IPS-11a (cell line): ENCODE results near the gene TMEM141.
"Not testable (repeated sequence)": the region's sequence is repeated elsewhere in the genome, so short reads cannot be mapped to it uniquely, and the experiment has no call there.

Experiments
- H3K4me3 ChIP-seq: one replicate; pipeline ENCODE4 v1.5.1; 2013; ENCODE audit warnings: low read depth, low read length, control low read depth

Gene TMEM141

DNA sequence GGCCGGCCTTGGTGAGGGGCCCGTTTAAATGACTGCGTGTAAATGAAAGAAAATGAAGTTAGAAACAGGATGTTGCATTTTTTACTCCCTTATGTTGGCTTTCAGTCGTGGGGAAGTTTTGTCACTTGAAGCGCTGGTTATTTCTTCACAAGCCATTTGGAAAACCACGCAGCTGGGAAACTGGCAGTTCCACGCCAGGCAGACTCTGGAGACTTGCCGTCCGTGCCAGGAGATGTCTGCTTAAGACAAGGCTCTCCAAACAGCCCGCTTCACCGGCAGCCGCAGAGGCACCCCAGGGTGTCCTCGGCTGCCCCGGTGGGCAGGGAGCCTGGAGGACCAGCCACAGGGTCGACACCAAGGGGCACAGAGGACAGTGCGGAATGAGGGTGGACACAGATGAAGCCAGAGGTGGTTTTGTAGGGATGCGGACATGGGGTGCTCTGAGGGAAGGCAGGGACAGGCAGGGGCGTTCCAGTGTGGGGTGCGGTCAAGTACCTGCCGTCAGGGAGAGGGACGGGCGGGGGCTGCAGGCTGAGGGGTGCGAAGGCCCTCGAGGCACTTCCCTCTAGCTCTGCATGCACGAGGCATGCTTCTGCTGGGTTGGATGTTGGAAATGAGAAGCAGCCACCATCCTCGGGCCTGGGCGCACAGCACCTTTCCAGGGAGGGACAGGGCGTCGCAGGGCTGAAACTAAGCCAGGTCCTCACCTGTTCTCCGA, 40.0 kb downstream of the TMEM141 start:
- no peak overlapping the region for H3K4me3 ChIP-seq

DNA sequence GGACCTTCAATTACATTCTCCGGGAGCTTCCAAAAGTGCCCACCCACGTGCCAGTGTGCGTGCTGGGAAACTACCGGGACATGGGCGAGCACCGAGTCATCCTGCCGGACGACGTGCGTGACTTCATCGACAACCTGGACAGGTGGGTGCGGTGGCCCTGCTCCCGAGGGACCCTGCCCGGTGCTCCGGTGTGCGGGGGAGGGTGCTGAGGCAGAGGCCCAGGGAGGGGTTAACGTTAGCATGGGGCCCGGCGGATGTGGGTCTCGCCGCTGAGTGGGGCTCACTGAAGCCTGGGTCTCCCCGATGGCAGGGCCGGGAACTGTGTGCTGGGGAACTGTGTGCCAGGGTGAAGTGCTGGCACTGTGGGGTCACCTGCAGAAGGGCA, 40.6 kb downstream of the TMEM141 start:
- no peak overlapping the region for H3K4me3 ChIP-seq

DNA sequence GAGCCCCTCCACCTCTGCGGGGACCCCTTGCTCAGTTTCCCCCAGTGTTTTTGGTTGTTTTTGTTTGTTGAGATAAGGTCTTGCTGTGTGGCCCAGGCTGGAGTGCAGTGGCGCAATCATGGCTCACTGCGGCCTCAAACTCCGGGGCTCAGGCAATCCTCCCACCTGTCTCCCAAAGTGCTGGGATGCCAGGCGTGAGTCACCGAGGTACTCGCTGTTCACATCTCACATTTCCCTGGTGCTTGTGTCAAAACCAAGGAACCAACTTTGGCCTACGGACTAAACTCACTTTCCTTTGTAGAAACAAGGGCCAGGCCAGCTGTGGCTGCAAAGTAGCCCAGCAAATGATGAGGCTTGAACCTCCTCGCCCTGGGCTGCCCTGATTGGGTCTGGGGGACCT, 41.4 kb downstream of the TMEM141 start:
- no peak overlapping the region for H3K4me3 ChIP-seq

DNA sequence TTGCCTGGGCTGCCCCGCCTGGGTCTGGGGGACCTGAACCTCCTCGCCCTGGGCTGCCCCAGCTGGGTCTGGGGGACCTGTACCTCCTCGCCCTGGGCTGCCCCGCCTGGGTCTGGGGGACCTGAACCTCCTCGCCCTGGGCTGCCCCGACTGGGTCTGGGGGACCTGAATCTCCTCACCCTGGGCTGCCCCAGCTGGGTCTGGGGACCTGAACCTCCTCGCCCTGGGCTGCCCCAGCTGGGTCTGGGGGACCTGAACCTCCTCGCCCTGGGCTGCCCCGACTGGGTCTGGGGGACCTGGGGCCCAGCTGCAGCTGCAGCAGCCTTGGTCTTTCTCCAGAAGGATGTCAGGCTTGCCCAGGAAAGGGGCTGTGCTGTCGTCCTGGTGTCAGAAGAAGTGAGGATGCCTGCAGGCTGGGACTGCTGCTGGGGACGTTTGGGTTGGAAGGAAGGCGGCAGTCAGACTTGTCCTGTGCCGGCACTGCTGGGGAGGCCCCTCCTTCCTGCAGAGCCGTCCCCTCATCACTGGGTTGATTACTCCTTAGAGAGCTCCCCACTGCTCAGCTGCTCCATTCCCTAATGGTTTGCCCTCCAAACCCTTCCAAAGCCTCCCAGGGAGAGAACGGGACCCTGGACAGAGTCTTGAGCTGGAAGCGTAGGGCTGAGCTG, 42.4 kb downstream of the TMEM141 start:
- not testable (repeated sequence) for H3K4me3 ChIP-seq

DNA sequence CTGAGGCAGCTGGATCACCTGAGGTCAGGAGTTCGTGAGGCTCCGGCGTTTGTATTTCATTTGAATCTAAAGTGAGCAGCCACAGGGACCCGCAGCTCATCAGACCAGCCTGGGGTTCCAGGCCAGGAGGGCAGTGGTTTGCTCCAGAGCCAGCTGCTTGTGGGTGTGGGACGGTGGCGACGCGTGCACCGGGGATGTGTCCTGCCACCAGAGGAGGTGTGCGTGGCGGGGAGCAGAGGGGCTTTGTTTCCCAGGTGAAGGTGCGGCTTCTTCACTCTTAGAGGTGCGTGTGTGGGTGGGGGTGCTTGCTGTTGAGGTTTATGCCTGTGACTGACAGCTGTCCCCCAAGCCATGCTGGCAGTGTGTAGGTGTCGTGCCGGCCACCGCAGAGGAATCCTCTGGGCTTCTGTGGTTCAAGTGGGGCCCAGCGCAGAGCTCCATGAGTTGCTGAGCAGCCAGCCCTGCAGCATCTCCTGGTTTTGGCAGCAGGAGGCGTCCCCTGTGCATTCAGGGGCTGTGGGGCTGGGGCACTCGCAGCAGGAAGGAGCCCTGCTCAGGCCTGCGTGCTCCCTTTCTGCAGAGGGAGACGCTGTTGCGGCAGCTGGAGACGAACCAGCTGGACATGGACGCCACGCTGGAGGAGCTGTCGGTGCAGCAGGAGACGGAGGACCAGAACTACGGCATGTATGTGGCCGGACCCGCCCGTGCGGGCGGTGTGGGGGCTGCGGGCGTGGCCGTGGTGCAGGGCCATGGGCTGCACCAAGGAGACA, 44.2 kb downstream of the TMEM141 start:
- no peak overlapping the region for H3K4me3 ChIP-seq

DNA sequence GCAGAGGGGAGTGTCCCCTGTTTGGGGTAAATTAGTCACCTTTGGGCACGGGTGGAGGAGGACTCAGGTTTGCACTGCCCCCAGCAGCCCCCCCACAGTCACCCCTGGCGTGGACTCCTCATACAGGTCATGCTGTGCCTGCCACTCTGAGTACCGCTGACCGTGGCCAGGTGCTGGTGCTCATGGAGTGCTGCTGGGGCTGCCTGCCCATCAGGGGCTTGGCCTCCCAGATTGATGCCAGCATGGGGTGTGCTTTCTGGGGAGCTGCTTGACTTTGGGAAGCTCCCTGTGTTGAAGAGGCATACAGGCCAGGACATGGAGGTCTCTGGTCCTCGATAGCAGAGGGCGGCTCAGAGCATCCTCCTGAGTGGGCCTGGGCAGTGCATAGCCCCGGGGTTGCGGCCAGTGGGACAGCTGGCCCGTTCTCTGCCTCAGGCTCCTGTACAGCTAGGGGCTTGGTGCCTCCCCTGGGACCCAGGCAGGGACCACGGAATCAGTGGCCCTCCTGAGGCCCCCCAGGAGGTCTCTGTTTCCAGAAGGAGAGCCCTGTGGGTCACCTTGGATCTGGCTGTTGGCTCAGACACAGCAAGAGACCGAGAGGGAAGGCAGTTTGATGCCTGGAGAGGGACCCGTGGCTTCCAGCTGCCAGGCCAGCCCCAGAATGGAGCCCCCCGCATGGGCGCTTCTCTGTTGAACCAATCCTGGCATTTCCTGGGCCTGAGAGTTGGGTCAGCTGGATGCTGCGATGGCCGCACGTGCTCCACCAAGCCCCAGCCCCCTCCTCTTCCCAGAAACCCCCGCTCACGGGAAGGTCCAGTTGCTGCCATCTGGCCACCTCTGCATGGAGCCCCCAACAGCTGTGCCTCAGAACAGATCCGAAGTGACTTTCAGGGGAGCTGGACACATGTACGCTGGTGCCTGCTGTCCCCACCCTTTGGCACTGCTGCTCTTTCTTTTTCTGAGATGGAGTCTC, 45.1 kb downstream of the TMEM141 start:
- no peak overlapping the region for H3K4me3 ChIP-seq

DNA sequence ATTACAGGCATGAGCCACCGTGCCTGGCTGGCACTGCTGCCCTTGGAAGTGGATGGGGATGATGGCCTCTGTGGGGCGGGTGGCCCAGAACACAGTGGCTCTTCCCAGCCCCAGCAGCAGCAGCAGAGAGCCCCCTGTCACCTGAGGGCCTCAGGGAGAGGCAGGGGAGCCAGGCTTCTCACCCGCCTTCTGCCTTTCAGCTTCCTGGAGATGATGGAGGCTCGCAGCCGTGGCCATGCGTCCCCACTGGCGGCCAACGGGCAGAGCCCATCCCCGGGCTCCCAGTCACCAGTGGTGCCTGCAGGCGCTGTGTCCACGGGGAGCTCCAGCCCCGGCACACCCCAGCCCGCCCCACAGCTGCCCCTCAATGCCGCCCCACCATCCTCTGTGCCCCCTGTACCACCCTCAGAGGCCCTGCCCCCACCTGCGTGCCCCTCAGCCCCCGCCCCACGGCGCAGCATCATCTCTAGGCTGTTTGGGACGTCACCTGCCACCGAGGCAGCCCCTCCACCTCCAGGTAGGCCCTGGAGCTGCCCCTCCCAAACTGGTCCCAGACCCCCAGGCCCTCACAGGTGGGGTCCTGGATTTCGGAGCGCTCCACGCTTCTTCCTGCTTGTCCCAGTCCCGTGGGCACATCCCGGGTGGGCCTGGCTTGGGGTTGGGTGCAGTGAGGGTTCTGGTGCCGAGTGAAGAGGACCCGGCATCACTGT, 46.2 kb downstream of the TMEM141 start:
- no peak overlapping the region for H3K4me3 ChIP-seq

DNA sequence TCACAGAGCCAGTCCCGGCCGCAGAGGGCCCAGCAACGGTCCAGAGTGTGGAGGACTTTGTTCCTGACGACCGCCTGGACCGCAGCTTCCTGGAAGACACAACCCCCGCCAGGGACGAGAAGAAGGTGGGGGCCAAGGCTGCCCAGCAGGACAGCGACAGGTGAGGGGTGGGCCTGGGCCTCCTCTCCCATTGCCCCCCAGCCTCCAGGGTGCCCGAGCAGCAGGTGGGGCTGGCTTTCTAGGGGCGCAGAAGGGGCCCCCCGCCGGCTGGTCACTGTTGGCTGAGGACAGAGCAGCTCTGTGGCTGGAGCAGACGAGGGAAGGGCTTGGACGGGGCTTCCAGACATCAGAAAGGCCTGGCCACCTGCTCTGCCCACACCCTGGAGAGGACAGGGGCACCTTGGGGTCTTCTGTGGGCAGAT, 46.7 kb downstream of the TMEM141 start:
- not testable (repeated sequence) for H3K4me3 ChIP-seq

DNA sequence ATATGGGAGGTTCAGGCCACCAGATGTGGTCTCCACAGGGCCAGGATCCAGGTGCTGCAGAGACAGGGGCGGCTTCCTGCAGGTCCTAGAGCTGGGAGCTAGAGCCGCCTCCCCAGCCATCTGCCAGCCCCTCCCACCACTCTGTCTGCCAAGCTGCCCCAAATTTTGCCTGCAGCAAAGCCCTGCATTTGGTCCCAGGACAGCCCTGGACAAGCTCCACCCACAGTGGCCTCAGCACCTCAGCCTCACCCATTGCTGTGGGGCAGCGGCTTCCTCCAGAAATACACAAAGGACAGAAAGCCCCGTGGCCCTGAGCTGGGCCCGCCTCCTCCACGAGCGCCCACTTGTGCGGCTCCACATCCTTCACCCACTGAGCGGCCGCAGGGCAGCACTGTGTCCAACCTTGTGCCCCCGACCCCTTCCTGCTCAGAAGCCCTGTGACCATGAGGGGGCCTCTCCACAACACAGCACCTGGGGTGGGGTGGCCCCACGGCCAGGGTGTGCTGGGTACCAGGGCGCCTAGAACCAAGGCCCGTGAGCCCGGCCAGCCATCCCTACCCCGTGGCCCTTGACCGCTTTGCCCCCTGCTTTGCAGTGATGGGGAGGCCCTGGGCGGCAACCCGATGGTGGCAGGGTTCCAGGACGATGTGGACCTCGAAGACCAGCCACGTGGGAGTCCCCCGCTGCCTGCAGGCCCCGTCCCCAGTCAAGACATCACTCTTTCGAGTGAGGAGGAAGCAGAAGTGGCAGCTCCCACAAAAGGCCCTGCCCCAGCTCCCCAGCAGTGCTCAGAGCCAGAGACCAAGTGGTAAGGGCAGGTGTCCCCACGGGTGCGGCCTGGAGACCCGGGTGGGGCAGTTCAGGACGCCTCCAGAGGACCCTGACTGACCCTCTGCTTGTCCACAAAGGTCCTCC, 47.4 kb downstream of the TMEM141 start:
- H3K4me3 ChIP-seq, result no peak overlapping the region

DNA sequence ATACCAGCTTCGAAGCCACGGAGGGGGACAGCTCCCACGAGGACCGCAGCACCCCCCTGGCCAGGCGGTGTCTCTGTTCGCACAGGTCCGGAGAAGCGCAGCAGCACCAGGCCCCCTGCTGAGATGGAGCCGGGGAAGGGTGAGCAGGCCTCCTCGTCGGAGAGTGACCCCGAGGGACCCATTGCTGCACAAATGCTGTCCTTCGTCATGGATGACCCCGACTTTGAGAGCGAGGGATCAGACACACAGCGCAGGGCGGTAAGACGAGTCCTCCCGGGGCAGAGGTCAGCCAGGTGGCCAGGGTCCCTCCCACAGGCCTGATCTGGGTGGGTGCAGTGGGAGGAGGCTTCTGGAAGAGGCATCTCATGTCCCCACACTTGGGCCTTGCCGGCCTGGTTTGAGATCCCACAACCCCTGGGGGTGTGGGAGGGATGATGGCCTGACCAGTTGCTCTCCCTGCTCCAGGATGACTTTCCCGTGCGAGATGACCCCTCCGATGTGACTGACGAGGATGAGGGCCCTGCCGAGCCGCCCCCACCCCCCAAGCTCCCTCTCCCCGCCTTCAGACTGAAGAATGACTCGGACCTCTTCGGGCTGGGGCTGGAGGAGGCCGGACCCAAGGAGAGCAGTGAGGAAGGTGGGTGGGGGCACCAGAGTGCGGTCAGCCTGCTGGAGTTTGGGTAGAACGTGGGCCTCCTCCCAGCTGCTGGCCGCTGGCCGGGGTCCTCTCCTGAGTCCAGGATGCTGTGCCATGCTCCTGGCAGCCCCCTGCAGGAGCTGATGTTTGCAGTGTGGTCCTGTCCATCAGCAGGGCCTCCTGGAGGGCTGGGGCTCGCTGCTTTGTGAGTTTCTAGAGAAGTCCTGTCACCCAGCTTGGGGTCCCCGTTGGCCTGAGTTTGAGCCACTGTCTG, 48.3 kb downstream of the TMEM141 start:
- H3K4me3 ChIP-seq, result no peak overlapping the region

DNA sequence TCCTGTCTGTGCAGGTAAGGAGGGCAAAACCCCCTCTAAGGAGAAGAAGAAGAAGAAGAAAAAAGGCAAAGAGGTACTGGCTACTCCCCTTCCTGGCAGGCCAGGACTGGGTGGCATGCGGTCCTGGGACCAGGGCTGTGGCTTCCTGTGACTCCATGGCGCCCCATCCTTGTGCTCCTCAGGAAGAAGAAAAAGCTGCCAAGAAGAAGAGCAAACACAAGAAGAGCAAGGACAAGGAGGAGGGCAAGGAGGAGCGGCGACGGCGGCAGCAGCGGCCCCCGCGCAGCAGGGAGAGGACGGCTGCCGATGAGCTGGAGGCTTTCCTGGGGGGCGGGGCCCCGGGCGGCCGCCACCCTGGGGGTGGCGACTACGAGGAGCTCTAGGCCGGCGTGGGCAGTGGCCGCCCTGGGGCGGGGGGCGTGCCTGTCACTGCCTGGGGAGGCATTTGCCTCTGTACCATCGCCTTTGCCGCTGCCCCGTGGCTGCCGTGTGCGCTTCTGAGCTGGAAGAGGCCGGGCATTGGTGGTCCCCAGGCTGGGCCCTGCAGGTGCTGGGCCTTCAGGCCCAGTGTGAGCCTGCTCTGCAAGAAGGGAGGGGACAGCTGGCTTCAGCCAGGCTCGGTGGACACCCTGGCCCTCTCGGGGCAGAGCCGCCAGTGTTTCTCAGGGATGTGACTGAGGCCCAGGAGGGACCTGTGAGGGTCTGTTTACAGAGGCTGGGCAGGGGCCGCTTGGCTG, 49.2 kb downstream of the TMEM141 start:
- H3K4me3 ChIP-seq, result no peak overlapping the region

DNA sequence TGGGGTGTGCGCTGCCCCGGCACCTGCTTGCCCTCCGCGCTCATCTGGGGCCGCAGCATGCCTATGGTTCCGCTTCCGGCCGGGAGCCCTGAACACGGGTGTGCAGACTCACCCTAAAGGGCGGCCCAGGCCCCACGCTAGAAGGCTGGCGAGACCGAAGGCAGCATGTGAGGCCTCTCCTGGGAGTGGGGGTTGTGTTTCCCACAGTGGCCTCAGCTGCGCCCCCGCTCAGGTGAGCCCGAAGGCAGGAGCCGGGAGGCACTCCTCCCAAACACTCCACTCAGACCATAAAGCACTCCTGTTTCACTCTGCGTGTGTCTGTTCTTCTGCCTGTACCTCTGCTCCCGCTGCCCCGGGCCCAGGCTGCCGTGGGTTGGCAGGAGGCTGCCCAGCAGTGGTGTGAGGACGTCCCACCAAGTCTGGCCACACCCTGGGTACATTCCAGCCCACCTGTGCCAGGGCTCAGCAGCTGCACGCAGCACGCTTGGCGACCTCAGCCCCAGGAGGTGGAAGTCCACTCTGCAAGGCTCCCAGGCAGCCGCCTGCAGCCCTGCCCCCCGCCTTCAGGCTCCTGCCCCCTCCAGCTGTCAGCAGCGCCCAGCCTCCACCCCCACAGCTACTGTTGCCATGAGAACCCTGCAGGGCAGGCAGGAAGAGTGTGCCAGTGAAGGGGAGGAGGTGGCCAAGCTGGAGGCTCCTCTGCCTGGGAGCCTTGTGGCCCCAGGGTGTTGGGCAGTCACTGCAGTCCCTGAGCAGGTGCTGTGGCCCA, 49.9 kb downstream of the TMEM141 start:
- no peak overlapping the region for H3K4me3 ChIP-seq

DNA sequence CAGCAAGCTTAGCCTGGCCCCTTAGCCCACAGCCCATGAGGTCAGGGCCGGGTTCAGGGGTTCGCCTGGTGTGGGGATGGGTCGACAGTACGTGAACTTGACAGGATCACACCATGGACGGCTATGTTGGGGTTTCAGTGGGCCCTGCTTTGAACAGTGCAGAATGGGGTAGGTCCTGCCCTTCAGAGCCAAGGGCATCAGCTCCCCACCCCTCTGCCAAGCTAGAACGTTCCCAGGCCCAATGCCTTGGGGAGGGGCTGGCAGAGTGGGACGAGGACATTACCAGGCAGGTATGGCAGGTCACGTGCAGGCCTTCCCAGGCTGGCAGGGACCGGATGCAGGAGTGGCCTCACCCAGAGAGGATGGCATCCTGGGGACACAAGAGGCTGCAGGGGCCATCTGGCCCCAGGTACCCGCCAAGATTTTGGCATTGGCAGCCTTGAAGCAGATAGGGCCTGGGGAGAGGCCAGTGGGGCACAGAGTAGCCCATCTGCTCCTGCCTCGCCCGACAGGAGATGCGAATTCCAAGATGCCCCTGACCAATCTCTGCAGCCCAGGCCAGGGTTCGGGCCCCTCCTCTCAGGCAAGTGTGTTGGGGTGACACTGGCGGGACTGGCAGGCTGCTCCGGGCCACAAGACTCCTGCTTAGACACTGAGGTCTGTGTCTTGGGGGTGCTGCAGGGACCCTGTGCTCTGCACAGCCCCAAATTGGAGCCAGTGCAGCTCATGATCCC, 50.7 kb downstream of the TMEM141 start:
- not testable (repeated sequence) for H3K4me3 ChIP-seq

DNA sequence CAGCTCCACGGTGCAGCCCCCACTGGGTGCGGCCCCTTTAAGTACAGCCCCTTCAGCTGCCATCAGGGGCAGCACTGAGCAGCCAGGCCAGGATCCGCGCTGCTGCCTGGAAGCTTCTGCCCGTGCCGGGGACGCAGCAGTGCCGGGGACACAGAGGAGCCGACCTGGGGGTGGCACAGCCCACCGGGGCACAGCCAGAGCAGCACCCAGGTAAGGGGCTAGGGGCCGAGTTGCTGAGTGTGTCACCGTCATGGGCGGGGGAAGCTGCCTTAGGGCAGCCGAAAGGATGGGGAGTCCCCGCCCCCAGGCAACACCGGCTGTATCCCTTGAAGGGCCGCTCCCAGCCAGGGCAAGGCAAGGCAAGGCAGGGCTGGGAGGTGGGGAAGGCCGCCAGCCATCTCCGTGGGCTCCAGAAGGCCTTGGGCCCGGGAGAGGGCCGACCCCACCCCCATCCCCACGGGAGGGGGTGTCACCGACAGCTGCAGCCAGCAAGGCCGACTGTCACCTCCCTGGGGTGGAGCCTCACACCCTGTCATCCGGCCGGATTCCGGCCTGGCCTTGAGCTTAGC, 51.3 kb downstream of the TMEM141 start, which contains the start of gene AJM1:
Gene AJM1, plus strand, starts transcription at position 99 of the 569 bp plus-strand sequence. CDS start 1,937 bp downstream, outside the sequence.
- H3K4me3 ChIP-seq, result not testable (repeated sequence)
